Esophagus muscularis mucosa (tissue), 4 donors: Measurements from ENCODE around the gene POGLUT2.

Source experiments
- CTCF ChIP-seq, 3 experiments: fragments of 200-600 bp in 2 of 3; fragments of 450-650 bp in 1 of 3; sonication (generic) in 2 of 3; IDR thresholded peaks; one replicate each; pipeline ENCODE4 v1.5.1; 2017 to 2019; ENCODE audit warnings: antibody characterized with exemption in 3 of 3, mild to moderate bottlenecking in 2 of 3, moderate library complexity in 1 of 3
- EP300 ChIP-seq: sonication (generic); formaldehyde crosslinking; IDR thresholded peaks from one replicate; pipeline ENCODE4 v1.6.1; 2017; ENCODE audit warnings: antibody characterized with exemption
- POLR2A ChIP-seq: fragments of 450-650 bp; IDR thresholded peaks from one replicate; pipeline ENCODE4 v1.6.1; 2017; ENCODE audit warnings: antibody characterized with exemption, moderate library complexity, mild to moderate bottlenecking, low read depth
- POLR2AphosphoS5 ChIP-seq, 2 donors: sonication (generic); formaldehyde crosslinking; IDR thresholded peaks; one replicate each; pipeline ENCODE4 v1.6.1; 2017; ENCODE audit warnings: antibody characterized with exemption in 2 of 2

- TF ChIP-seq CTCF (IDR thresholded peaks at IDR 0.05) (no peak), EP300 (no peak), POLR2A (no peak), POLR2AphosphoS5 (IDR thresholded peaks at IDR 0.05) (no peak)
Observed at GRCh38 chr13:102772042-102772425, 26.7 kb downstream of the POGLUT2 start.
